GM06990 (cell line): ENCODE data around the gene PPL.
"Not testable (repeated sequence)": the region's sequence is repeated elsewhere in the genome, so short reads cannot be mapped to it uniquely, and the experiment has no call there.

Source experiments
- DNase-seq: peaks from one replicate; pipeline ENCODE4 v3.0.0-alpha.2; 2011; ENCODE audit not compliant: insufficient read length; ENCODE audit errors: extremely low read depth
- H3K27me3 ChIP-seq: replicated peaks from 2 replicates; pipeline ENCODE4 v1.6.0; 2011; ENCODE audit warnings: low read length; ENCODE audit not compliant: control insufficient read depth, insufficient read depth
- H3K36me3 ChIP-seq: 2 replicates; pipeline ENCODE4 v1.5.1; 2011; ENCODE audit warnings: low read length; ENCODE audit not compliant: control insufficient read depth, insufficient read depth
- H3K4me3 ChIP-seq: replicated peaks from 2 replicates; pipeline ENCODE4 v1.5.1; 2011; ENCODE audit warnings: low read depth, mild to moderate bottlenecking, control low read depth, low read length
- TF ChIP-seq, protein P1 (sequence below): IDR thresholded peaks from 2 replicates; pipeline ENCODE4 v1.5.1; 2011; ENCODE audit warnings: low read length, control low read depth, mild to moderate bottlenecking, inconsistent platforms; ENCODE audit not compliant: insufficient read depth, poor library complexity, severe bottlenecking

The PPL gene

DNA sequence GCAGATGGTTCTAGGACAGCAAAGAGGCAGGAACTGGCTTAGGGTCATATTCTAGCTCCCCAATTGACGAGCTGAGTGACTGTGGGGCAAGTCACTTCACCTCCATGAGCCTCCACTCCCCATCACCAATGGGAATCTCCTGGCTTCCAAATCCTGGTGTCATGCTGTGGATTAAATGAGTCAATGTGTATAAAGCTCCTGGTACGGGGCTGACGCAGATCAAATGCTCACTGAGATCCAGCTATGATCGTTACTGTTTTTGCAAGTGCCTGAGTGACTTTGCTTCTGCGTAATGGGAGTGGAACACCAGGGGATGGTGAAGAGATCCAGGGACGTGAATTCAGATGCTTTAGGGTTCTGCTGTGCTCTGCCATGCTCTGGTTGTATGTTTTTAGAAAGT is 23.6 kb upstream of the PPL start:
- no peaks in the 10 kb centered on the region for H3K36me3 ChIP-seq
- no peak overlapping the region for H3K4me3 ChIP-seq
- no peak for DNase-seq
- H3K27me3 ChIP-seq: no peaks in the 10 kb centered on the region; the same call in 1 of the 2 replicates
- TF ChIP-seq, protein P1, sequence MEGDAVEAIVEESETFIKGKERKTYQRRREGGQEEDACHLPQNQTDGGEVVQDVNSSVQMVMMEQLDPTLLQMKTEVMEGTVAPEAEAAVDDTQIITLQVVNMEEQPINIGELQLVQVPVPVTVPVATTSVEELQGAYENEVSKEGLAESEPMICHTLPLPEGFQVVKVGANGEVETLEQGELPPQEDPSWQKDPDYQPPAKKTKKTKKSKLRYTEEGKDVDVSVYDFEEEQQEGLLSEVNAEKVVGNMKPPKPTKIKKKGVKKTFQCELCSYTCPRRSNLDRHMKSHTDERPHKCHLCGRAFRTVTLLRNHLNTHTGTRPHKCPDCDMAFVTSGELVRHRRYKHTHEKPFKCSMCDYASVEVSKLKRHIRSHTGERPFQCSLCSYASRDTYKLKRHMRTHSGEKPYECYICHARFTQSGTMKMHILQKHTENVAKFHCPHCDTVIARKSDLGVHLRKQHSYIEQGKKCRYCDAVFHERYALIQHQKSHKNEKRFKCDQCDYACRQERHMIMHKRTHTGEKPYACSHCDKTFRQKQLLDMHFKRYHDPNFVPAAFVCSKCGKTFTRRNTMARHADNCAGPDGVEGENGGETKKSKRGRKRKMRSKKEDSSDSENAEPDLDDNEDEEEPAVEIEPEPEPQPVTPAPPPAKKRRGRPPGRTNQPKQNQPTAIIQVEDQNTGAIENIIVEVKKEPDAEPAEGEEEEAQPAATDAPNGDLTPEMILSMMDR: no peak

DNA sequence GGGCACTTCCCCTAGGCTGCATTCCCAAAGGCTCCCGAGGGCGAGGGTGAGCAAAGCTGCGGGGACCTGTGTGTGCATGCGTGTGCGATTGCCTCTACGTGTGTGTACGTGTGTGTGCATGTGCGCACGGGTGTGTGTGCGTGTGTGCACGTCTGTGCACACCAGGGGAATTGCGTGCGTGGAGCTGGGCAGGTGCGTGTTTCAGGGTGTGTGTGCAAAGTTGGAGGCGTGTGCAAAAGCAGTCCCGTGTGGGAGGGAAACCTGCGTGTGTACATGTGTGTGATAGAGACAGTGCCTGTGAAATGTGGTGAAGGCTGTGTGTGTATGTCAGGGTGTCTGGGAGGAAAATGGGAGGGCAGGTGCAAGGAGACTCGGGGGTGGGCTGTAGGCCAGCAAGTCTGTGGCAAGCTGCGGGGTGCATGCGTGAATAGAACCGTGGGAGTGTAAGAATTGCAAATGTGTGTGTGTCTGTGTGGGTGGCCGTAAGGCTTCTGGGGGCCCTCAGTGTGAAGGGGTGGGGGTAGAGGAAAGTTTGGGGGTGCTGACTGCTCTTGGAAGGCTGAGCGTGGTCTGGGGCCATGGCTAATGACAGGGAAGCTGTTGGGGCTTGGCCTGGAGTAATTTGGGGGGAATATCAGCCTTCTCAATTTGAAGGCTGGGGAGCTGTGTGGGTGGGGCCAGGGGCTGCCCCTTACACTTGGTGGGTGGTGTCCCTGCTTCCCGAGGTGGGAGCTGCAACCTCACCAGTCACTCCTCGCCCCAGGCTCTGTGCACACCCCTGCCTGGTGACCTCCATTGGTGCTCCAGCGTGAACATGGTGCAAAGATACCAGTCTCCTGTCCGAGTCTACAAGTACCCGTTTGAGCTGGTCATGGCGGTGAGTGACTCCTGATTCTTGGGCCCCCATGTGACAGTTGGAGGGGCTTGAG is 21.8 kb upstream of the PPL start:
- Histone ChIP-seq H3K36me3 (no peaks in the 10 kb centered on the region), H3K27me3 (no peaks in the 10 kb centered on the region; the same call in none of the 2 replicates), H3K4me3 (peak overlapping the region; percentile 17)
- no peak for DNase-seq
- TF ChIP-seq, protein P1: no peak

DNA sequence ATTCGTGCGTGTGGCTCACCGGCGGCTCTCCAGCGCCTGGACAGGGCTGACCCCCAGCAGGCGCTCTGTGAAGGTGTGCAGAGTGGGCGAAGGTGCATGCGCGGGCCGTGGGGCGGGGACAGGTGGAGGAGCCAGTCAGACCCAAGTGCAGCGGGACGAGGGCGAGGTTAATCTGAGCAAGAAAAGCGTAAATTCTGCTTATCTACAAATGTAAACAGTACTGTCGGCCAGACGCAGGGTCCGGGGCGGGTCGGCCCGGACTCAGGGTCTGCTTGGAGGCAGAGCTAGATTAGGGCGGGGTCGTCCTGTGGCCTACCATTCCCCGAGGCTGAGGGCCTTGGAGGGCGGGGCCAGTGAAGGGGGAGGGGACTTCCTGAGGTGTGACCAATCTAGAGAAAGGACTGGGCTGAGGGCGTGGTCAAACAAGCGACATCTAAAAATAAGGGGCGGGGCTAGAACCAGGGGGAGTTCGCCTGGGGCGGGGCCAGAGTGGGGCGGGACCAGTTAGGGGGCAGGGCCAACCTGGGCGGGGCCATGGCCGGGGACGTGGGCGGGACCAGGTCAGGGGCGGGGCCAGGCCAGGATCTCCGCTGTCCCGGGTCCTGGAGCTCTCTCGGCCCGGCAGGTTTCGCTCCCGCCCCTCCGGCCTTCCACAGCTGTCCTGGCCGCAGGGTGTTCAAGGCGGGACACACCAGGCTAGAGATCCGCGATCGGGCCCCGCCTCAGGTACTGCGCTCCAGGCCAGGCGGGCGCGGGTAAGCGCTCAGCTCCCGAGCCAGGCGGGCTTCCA is 21.0 kb upstream of the PPL start, which contains the start of gene SEC14L5:
SEC14L5 (plus strand) TSS at position 611 of the 790 bp plus-strand sequence. CDS start 994 bp downstream, outside the sequence.
- peak; percentile 88 for DNase-seq
- Histone ChIP-seq H3K27me3 (no peaks in the 10 kb centered on the region; the same call in none of the 2 replicates), H3K36me3 (no peaks in the 10 kb centered on the region), H3K4me3 (peak within 1 kb of the TSS; percentile 52)
- TF ChIP-seq, protein P1: no peak

DNA sequence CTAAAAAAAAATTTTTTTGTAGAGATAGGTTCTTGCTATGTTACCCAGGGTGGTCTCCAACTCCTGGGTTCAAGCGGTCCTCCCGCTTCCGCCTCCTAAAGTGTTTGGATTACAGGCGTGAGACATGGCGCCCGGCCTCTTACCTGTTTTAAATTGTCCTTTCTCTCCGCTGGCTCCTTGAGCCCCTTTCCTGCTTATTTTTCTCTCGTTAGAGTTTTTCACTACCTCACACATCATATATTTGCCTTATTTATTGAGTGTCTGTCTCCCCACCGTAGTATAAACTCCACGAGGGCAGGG is 20.4 kb upstream of the PPL start:
- TF ChIP-seq, protein P1: no peak
- Histone ChIP-seq H3K36me3 (no peaks in the 10 kb centered on the region), H3K4me3 (peak overlapping the region; percentile 52), H3K27me3 (no peaks in the 10 kb centered on the region; the same call in none of the 2 replicates)
- no peak for DNase-seq

DNA sequence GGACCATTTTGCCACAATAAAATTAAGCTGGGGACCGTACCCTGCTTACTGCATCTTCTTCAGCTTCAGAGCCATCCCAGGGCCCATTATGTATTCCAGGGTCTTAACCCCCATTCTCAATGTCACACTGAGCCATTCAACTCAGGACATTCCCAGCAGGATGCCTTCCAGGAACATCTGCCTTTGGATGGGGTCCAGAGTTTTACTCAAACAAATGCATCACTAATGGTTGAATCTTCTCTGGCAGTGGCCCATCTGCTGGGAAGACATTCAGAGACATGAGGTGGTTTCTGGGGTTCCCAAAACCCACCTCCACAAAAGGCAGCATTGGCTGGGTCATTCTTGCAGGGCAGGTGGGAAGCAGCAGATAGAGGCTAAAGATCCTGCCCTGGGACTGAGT is 17.8 kb upstream of the PPL start:
- TF ChIP-seq, protein P1: no peak
- Histone ChIP-seq H3K4me3 (no peak overlapping the region), H3K36me3 (no peaks in the 10 kb centered on the region), H3K27me3 (no peaks in the 10 kb centered on the region; the same call in none of the 2 replicates)
- no peak for DNase-seq

DNA sequence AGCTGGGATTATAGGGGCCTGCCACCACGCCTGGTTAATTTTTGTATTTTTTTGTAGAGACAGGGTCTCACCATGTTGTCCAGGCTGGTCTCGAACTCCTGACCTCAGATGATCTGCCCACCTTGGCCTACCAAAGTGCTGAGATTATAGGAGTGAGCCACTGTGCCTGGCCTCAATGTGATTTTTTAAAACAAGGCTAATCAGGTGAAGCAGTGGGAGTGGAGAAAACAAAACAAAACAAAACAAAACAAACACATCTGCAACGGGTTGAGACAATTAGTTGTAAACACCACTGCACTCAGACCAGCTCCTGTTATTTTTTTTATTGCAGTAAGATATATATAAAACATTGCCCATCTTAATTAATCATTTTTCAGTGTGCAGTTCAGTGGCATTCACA is 14.6 kb upstream of the PPL start:
- H3K27me3 ChIP-seq, DNase-seq, H3K4me3 ChIP-seq, H3K36me3 ChIP-seq: not testable (repeated sequence)
